ENCODE results near the gene DERL3.

The DERL3 gene

DNA sequence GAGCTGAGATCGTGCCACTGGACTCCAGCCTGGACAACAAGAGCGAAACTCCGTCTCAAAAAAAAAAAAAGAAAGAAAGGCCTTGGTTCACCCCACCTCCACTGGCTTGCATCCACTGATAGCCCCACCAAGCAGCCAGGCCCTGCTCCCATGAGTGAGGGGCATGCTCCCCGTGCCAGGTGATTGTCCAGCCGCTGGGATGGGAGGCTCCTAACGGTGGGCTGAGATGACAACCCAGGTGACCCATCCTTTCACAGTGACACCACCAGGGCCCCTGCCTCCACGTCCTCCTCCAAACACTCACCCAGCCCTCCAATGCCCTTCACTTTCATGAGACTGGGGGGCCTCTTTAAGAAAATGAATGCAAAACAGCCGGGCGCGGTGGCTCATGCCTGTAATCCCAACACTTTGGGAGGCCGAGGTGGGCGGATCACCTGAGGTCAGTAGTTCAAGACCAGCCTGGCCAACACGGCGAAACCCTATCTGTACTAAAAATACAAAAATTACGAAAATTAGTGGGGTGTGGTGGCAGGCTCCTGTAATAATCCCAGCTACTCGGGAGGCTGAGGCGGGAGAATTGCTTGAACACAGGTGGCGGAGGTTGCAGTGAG, 8.6 kb upstream of the DERL3 start:
- Histone ChIP-seq H3K27me3 (ENCODE audit: insufficient read depth, low read length, poor library complexity, severe bottlenecking) (no peaks in the 10 kb centered on the region), H2AFZ (ENCODE audit: low read length) (no peak overlapping the region), H4K20me1 (ENCODE audit: insufficient read depth, low read length, poor library complexity, severe bottlenecking) (no peaks in the 10 kb centered on the region), H3K4me1 (ENCODE audit: insufficient read depth, low read length, poor library complexity, severe bottlenecking) (peaks cover 12% of the 10 kb centered on the region), H3K4me2 (ENCODE audit: low read depth, low read length, poor library complexity, severe bottlenecking) (no peak overlapping the region), H3F3A (ENCODE audit: low read depth) (no peaks in the 10 kb centered on the region), H3K79me2 (ENCODE audit: insufficient read depth, low read length) (no peaks in the 10 kb centered on the region), H3K36me3 (ENCODE audit: insufficient read depth, low read length) (no peaks in the 10 kb centered on the region), H3K9me3 (ENCODE audit: insufficient read depth, low read depth, low read length) (no peaks in the 10 kb centered on the region), H3K9ac (ENCODE audit: low read depth, low read length, poor library complexity, severe bottlenecking) (no peak overlapping the region), H3K9me2 (replicated peaks; ENCODE audit: low read depth, low read length) (no peaks in the 10 kb centered on the region), H3K4me3 (ENCODE audit: low read length, poor library complexity, severe bottlenecking) (no peak overlapping the region)
- no peak for TF ChIP-seq EZH2phosphoT487 (IDR thresholded peaks at IDR 0.05; ENCODE audit: borderline replicate concordance)
- TF ChIP-seq, protein P1, sequence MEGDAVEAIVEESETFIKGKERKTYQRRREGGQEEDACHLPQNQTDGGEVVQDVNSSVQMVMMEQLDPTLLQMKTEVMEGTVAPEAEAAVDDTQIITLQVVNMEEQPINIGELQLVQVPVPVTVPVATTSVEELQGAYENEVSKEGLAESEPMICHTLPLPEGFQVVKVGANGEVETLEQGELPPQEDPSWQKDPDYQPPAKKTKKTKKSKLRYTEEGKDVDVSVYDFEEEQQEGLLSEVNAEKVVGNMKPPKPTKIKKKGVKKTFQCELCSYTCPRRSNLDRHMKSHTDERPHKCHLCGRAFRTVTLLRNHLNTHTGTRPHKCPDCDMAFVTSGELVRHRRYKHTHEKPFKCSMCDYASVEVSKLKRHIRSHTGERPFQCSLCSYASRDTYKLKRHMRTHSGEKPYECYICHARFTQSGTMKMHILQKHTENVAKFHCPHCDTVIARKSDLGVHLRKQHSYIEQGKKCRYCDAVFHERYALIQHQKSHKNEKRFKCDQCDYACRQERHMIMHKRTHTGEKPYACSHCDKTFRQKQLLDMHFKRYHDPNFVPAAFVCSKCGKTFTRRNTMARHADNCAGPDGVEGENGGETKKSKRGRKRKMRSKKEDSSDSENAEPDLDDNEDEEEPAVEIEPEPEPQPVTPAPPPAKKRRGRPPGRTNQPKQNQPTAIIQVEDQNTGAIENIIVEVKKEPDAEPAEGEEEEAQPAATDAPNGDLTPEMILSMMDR (conservative IDR thresholded peaks at IDR 0.05; ENCODE audit: low read length), result no peak

DNA sequence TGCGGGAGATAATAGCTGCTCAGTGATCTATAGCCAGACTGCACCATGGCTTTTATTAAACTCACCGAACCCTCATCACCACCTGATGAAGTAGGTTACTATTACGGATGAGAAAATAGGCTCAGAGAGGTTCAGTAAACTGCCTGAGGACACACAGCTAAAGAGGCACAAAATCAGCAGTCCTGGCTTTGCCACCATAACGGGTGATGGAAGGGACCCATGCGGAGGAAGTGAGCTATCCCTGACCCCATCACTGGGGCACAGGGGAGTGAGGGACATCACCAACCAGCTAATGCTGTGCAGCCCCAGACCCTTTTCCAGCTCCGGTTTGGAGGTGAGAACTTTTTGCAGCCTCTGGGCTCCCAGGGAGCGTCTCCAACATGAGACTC, 7.3 kb upstream of the DERL3 start:
- no peaks in the 10 kb centered on the region for H4K20me1 ChIP-seq (ENCODE audit: insufficient read depth, low read length, poor library complexity, severe bottlenecking)
- no peaks in the 10 kb centered on the region for H3K9me2 ChIP-seq (replicated peaks; ENCODE audit: low read depth, low read length)
- no peaks in the 10 kb centered on the region for H3F3A ChIP-seq (ENCODE audit: low read depth)
- no peaks in the 10 kb centered on the region for H3K36me3 ChIP-seq (ENCODE audit: insufficient read depth, low read length)
- H3K9ac ChIP-seq (ENCODE audit: low read depth, low read length, poor library complexity, severe bottlenecking), result no peak overlapping the region
- H3K4me3 ChIP-seq (ENCODE audit: low read length, poor library complexity, severe bottlenecking), result no peak overlapping the region
- TF ChIP-seq EZH2phosphoT487 (IDR thresholded peaks at IDR 0.05; ENCODE audit: borderline replicate concordance), result no peak
- TF ChIP-seq, protein P1 (conservative IDR thresholded peaks at IDR 0.05; ENCODE audit: low read length), result no peak
- no peak overlapping the region for H3K4me2 ChIP-seq (ENCODE audit: low read depth, low read length, poor library complexity, severe bottlenecking)
- H3K4me1 ChIP-seq (ENCODE audit: insufficient read depth, low read length, poor library complexity, severe bottlenecking), result peaks cover 12% of the 10 kb centered on the region
- no peaks in the 10 kb centered on the region for H3K27me3 ChIP-seq (ENCODE audit: insufficient read depth, low read length, poor library complexity, severe bottlenecking)
- no peak overlapping the region for H2AFZ ChIP-seq (ENCODE audit: low read length)
- H3K79me2 ChIP-seq (ENCODE audit: insufficient read depth, low read length), result no peaks in the 10 kb centered on the region
- H3K9me3 ChIP-seq (ENCODE audit: insufficient read depth, low read depth, low read length), result no peaks in the 10 kb centered on the region

DNA sequence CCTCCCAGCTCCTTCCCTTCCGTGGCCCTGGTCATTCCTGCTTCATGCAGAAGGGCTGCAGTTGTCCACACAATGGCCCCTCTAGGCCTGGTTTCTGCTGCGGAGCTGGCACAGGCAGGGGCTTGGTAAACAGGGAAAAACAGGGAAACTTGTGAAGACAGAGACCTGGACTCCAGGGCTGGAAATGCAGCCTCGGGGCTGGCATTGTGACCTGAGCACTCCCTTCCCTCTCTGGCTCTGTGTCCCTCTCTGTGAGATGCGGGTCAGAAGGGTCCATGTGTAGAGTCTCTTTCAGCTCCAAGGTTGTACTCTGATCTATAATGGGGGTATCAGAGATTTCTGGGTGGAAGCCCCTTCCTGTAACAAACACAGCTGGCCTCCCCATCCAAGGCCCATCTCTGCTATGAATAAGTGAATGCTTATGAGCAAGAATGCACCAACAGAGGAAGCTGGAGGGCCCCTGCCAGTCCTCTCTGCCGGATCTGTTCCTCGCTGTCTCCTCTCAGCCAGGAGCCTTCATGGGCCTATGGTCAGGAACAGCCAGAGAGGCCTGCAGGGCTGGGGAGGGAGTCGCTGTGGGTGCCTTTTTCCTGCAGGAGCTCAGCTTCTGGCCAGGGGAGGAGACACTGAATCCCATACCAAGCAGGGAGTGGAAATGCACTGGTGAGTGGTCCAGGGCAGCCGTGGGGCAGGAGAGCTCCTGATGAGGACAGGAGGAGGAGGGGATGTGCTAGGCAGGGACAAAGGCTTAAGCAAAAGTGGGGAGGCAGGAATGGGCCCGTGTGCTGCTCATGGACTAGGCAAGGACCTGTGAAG, 6.7 kb upstream of the DERL3 start:
- Histone ChIP-seq H3K4me3 (ENCODE audit: low read length, poor library complexity, severe bottlenecking) (no peak overlapping the region), H3K4me2 (ENCODE audit: low read depth, low read length, poor library complexity, severe bottlenecking) (no peak overlapping the region), H3K79me2 (ENCODE audit: insufficient read depth, low read length) (no peaks in the 10 kb centered on the region), H3K4me1 (ENCODE audit: insufficient read depth, low read length, poor library complexity, severe bottlenecking) (peaks cover 12% of the 10 kb centered on the region), H3K27me3 (ENCODE audit: insufficient read depth, low read length, poor library complexity, severe bottlenecking) (no peaks in the 10 kb centered on the region), H2AFZ (ENCODE audit: low read length) (no peak overlapping the region), H3K36me3 (ENCODE audit: insufficient read depth, low read length) (no peaks in the 10 kb centered on the region), H3K9me3 (ENCODE audit: insufficient read depth, low read depth, low read length) (no peaks in the 10 kb centered on the region), H3K9me2 (replicated peaks; ENCODE audit: low read depth, low read length) (no peaks in the 10 kb centered on the region), H4K20me1 (ENCODE audit: insufficient read depth, low read length, poor library complexity, severe bottlenecking) (no peaks in the 10 kb centered on the region), H3F3A (ENCODE audit: low read depth) (no peaks in the 10 kb centered on the region), H3K9ac (ENCODE audit: low read depth, low read length, poor library complexity, severe bottlenecking) (peak overlapping the region; percentile 28)
- TF ChIP-seq, protein P1 (conservative IDR thresholded peaks at IDR 0.05; ENCODE audit: low read length), result no peak
- TF ChIP-seq EZH2phosphoT487 (IDR thresholded peaks at IDR 0.05; ENCODE audit: borderline replicate concordance), result no peak
